Vagina (tissue), 2 donors: Measurements from ENCODE around the gene SLC28A1. TPM values are rescaled to one million over a fixed set of nuclear protein-coding genes. Genes with fewer than 3 reads are reported as not detected.

ENCODE experiments used
- DNase-seq, 2 donors: peaks; one replicate each; pipeline ENCODE4 v3.0.0-alpha.2; 2017; ENCODE audit errors: extremely low spot score in 2 of 2
- H3K27ac ChIP-seq: fragments of 200-600 bp; sonication (generic); one replicate; pipeline ENCODE4 v1.5.1; 2019
- H3K27me3 ChIP-seq: fragments of 200-600 bp; sonication (generic); one replicate; pipeline ENCODE4 v1.5.1; 2019
- H3K36me3 ChIP-seq, 2 donors: fragments of 200-600 bp; sonication (generic); one replicate each; pipeline ENCODE4 v1.5.1; 2017 to 2019
- H3K4me1 ChIP-seq: fragments of 200-600 bp; sonication (generic); one replicate; pipeline ENCODE4 v1.5.1; 2019
- H3K4me3 ChIP-seq, 2 donors: fragments of 200-600 bp; sonication (generic); 1 replicate in 1 of 2; 2 replicates in 1 of 2; pipeline ENCODE4 v1.5.1; 2016 to 2019
- H3K9me3 ChIP-seq: fragments of 200-600 bp; sonication (generic); one replicate; pipeline ENCODE4 v1.5.1; 2019
- POLR2A ChIP-seq, 2 donors: fragments of 450-650 bp; IDR thresholded peaks; one replicate each; pipeline ENCODE4 v1.6.1; 2017; ENCODE audit warnings: antibody characterized with exemption in 2 of 2, mild to moderate bottlenecking in 2 of 2, moderate library complexity in 2 of 2
- POLR2AphosphoS5 ChIP-seq, 2 donors: sonication (generic); formaldehyde crosslinking; IDR thresholded peaks; one replicate each; pipeline ENCODE4 v1.9.0; 2017; ENCODE audit warnings: antibody characterized with exemption in 2 of 2, mild to moderate bottlenecking in 2 of 2, low read depth in 1 of 2; ENCODE audit not compliant: insufficient read depth in 1 of 2
- intact Hi-C: fragments of 100-400 bp; cut with DNase I; formaldehyde crosslinking; loops from one replicate; pipeline ENCODE4 v1.15.1; 2023
- total RNA-seq: library from RNA; depleted of rRNA; stranded (reverse); fragments of >200 nt; gene quantifications from one replicate; pipeline ENCODE4 v1.2.3, GENCODE V29; 2016
- TF ChIP-seq, protein P1 (sequence below), 3 experiments: fragments of 450-650 bp in 2 of 3; fragments of 200-600 bp in 1 of 3; sonication (generic) in 1 of 3; IDR thresholded peaks; one replicate each; pipeline ENCODE4 v1.5.1; 2017 to 2019; ENCODE audit warnings: antibody characterized with exemption in 3 of 3, mild to moderate bottlenecking in 2 of 3, moderate library complexity in 2 of 3

Gene SLC28A1, protein sequence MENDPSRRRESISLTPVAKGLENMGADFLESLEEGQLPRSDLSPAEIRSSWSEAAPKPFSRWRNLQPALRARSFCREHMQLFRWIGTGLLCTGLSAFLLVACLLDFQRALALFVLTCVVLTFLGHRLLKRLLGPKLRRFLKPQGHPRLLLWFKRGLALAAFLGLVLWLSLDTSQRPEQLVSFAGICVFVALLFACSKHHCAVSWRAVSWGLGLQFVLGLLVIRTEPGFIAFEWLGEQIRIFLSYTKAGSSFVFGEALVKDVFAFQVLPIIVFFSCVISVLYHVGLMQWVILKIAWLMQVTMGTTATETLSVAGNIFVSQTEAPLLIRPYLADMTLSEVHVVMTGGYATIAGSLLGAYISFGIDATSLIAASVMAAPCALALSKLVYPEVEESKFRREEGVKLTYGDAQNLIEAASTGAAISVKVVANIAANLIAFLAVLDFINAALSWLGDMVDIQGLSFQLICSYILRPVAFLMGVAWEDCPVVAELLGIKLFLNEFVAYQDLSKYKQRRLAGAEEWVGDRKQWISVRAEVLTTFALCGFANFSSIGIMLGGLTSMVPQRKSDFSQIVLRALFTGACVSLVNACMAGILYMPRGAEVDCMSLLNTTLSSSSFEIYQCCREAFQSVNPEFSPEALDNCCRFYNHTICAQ
- total RNA-seq = not detected

DNA sequence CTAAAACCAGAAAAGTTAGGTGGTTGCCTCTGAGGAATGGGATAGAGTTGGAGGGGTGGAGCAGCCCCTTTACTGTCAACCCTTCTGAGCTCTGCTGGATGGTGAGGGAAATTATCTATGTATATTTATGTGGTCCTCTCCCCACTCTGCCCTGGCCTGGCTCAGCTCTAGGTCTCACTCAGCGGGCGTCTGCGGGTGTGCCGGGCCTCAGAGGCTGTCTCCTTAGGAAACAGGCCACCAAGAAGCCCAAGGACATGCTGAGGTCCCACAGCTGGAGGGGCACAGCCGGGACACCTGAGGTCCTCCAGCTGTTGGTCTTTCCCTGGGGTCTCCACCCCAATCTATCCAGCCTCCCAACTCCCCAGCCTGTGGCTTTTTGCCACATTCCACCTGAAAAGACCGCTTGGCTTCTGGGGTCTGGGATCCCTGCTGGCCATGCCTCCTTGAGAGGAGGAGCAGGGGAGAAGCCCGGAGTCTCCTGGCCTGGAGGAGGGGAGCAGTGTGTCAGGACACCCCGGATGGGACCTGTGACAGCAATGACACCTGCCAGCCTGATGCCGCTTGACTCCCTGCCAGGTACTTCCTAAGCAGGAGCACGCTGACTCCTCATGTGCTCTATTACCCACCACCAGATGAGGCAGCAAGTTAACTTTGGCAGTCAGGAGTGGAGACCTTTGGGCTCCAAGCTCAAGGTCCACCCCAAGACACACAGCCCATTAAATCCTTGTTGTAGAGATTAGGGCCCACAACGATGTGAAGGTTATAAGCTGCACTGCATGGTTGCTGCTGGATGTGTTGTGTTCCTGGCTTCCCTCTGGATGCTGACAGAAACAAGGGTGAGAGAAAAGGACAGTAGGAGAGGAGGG, at the start of gene SLC28A1:
TSS of gene SLC28A1 (plus strand) at position 747 of the 866 bp plus-strand sequence. CDS start 3,099 bp downstream, outside the sequence.
- Histone ChIP-seq H3K4me1 (no peaks in the 10 kb centered on the region), H3K9me3 (no peaks in the 10 kb centered on the region), H3K36me3 (no peaks in the 10 kb centered on the region), H3K27ac (no peak within 1 kb of the TSS), H3K27me3 (no peaks in the 10 kb centered on the region), H3K4me3 (no peak within 1 kb of the TSS)
- DNase-seq = no peak
- TF ChIP-seq, protein P1, sequence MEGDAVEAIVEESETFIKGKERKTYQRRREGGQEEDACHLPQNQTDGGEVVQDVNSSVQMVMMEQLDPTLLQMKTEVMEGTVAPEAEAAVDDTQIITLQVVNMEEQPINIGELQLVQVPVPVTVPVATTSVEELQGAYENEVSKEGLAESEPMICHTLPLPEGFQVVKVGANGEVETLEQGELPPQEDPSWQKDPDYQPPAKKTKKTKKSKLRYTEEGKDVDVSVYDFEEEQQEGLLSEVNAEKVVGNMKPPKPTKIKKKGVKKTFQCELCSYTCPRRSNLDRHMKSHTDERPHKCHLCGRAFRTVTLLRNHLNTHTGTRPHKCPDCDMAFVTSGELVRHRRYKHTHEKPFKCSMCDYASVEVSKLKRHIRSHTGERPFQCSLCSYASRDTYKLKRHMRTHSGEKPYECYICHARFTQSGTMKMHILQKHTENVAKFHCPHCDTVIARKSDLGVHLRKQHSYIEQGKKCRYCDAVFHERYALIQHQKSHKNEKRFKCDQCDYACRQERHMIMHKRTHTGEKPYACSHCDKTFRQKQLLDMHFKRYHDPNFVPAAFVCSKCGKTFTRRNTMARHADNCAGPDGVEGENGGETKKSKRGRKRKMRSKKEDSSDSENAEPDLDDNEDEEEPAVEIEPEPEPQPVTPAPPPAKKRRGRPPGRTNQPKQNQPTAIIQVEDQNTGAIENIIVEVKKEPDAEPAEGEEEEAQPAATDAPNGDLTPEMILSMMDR (IDR thresholded peaks at IDR 0.05) = no peak
- TF ChIP-seq POLR2A (IDR thresholded peaks at IDR 0.05) (no peak), POLR2AphosphoS5 (IDR thresholded peaks at IDR 0.05; ENCODE audit: insufficient read depth in 1 of 2, low read depth in 1 of 2) (no peak)
- intact Hi-C loops = no loop called here

DNA sequence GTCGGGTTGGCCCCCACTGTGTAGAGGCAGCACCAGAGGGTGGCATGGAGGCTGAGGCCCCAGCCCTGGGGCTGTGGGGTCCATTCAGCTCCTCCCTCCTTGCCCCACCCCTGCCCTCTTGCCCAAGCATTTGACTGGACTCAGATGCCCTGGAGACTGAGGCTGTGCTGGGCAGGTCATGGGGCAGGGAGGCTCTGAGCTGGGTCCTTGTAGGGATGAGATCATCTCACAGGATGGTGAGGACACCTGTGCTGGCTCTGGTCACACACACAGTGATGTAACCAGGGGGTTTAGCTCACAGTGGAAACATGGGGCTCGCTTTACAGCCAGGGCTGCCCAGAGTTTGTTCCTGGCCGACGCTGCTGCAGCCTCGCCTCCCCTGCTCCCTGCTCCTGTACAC, 49.5 kb upstream of the SLC28A1 start:
- H3K27ac ChIP-seq = no peak overlapping the region
- H3K9me3 ChIP-seq = no peaks in the 10 kb centered on the region
- no peaks in the 10 kb centered on the region for H3K27me3 ChIP-seq
- no peaks in the 10 kb centered on the region for H3K36me3 ChIP-seq
- H3K4me1 ChIP-seq = peaks cover 7% of the 10 kb centered on the region
- no peak for TF ChIP-seq POLR2A (IDR thresholded peaks at IDR 0.05)
- no peak for TF ChIP-seq POLR2AphosphoS5 (IDR thresholded peaks at IDR 0.05; ENCODE audit: insufficient read depth in 1 of 2, low read depth in 1 of 2)
- TF ChIP-seq, protein P1 (IDR thresholded peaks at IDR 0.05) = no peak
- intact Hi-C loops = loop anchor here (5.0 kb wide), 1 partner anchor 87 kb away; no protein-coding TSS in a partner anchor
- DNase-seq = no peak
- H3K4me3 ChIP-seq = no peak overlapping the region

DNA sequence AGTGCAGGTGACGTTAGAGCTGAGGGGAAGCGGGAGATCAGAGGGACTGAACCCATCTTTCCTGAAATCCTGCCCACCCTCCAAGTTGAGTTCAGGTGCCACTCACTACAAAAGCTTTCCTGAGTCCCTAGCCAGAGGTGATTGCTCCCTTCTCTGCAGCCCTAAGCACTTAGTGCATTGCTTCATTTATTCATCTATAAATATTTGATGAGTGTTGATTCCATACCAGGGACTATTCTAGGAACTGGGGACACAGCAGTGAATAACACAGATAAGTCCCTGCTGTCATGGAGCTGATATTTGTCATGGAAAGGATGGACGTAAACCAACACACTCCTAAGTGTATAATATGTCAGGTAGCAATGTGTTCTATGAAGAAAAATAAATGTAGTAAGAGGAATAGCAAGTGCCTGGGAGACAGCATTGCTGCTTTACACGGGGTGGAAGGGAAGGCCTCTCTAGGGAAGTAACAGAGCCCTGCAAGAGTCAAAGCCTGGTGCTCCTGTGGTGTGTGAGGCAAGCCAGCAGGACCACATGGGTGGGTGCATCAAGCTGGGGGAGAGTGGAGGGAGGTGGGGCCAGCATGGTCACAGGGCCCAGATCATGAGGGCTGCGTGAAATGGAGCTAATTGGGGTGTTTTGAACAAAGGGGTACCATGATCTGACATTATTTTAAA, 48.7 kb upstream of the SLC28A1 start:
- TF ChIP-seq, protein P1 (IDR thresholded peaks at IDR 0.05) = no peak
- TF ChIP-seq POLR2A (IDR thresholded peaks at IDR 0.05) (no peak), POLR2AphosphoS5 (IDR thresholded peaks at IDR 0.05; ENCODE audit: insufficient read depth in 1 of 2, low read depth in 1 of 2) (no peak)
- no peak for DNase-seq
- no peaks in the 10 kb centered on the region for H3K9me3 ChIP-seq
- H3K36me3 ChIP-seq = no peaks in the 10 kb centered on the region
- H3K4me3 ChIP-seq = no peak overlapping the region
- no peak overlapping the region for H3K27ac ChIP-seq
- no peaks in the 10 kb centered on the region for H3K27me3 ChIP-seq
- intact Hi-C loops = no loop called here
- peaks cover 14% of the 10 kb centered on the region for H3K4me1 ChIP-seq

DNA sequence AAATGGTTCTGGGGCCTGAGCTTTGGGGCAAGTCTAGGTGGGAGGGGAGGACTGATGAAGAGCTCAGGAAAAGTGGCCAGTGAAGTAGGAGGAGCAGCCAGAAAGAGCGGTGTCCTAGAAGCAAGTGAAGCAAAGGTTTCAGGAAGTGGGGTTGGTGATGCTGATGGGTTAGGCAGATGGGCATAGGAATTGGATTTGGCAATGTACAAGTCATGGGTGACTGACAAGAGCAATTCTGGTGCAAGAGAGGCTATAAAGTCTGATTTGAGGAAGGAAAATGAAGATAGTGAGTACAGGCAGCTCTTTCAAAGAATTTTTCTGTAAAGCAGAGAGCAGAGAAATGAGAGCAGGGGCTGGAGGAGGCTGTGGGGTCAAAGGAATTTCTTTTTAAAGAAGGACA, 47.6 kb upstream of the SLC28A1 start:
- no peak for DNase-seq
- no peaks in the 10 kb centered on the region for H3K9me3 ChIP-seq
- H3K4me3 ChIP-seq = no peak overlapping the region
- no peaks in the 10 kb centered on the region for H3K27me3 ChIP-seq
- peaks cover 13% of the 10 kb centered on the region for H3K4me1 ChIP-seq
- H3K36me3 ChIP-seq = no peaks in the 10 kb centered on the region
- no peak for TF ChIP-seq POLR2A (IDR thresholded peaks at IDR 0.05)
- TF ChIP-seq, protein P1 (IDR thresholded peaks at IDR 0.05) = no peak
- no peak for TF ChIP-seq POLR2AphosphoS5 (IDR thresholded peaks at IDR 0.05; ENCODE audit: insufficient read depth in 1 of 2, low read depth in 1 of 2)
- intact Hi-C loops = no loop called here
- no peak overlapping the region for H3K27ac ChIP-seq
